HG03196 (cell line): ENCODE results near the gene HYAL1.
A peak's percentile ranks its signal among the peaks of the same experiment; 100 is the strongest.
"Not testable (repeated sequence)": the region's sequence is repeated elsewhere in the genome, so short reads cannot be mapped to it uniquely, and the experiment has no call there.

Source experiments
- ATAC-seq: cut with Tn5 transposase; IDR thresholded peaks from one replicate; pipeline ENCODE4 v1.9.1; 2021; ENCODE audit not compliant: unreplicated experiment

Gene HYAL1

GRCh38 chr3:50319181-50319893 is 16.0 kb upstream of the HYAL1 start:
- ATAC-seq, result no peak

- ATAC-seq, result no peak
Observed at GRCh38 chr3:50318615-50319014, 15.2 kb upstream of the HYAL1 start.

- no peak for ATAC-seq
Observed at GRCh38 chr3:50318163-50318562, 14.8 kb upstream of the HYAL1 start.

- ATAC-seq, result no peak
Observed at GRCh38 chr3:50317300-50317699, 13.9 kb upstream of the HYAL1 start.

- ATAC-seq, result no peak
Observed at GRCh38 chr3:50316657-50317242, 13.4 kb upstream of the HYAL1 start.

GRCh38 chr3:50314816-50315215 is 11.4 kb upstream of the HYAL1 start:
- ATAC-seq, result no peak

GRCh38 chr3:50314342-50314741 is 11.0 kb upstream of the HYAL1 start:
- no peak for ATAC-seq

GRCh38 chr3:50312041-50312440 is 8.7 kb upstream of the HYAL1 start:
- not testable (repeated sequence) for ATAC-seq

GRCh38 chr3:50304601-50305000 is 1.2 kb upstream of the HYAL1 start:
- no peak for ATAC-seq

- ATAC-seq, result no peak
Observed at GRCh38 chr3:50302095-50303012, 1.0 kb downstream of the HYAL1 start.

- no peak for ATAC-seq
Observed at GRCh38 chr3:50300681-50301254, 2.6 kb downstream of the HYAL1 start.

- no peak for ATAC-seq
Observed at GRCh38 chr3:50299929-50300680, 3.3 kb downstream of the HYAL1 start.

GRCh38 chr3:50299638-50299928 is 3.8 kb downstream of the HYAL1 start:
- ATAC-seq, result no peak

GRCh38 chr3:50298836-50299637 is 4.3 kb downstream of the HYAL1 start, which contains the start of the genes HYAL3 and NAA80:
HYAL3 (minus strand) TSS chr3:50299405; CDS start chr3:50295602, 3,803 bp downstream.
NAA80 (minus strand) TSS chr3:50299405; CDS start chr3:50297463, 1,942 bp downstream.
- ATAC-seq, result peak; percentile 76

GRCh38 chr3:50297896-50298725 is 5.3 kb downstream of the HYAL1 start:
- no peak for ATAC-seq

- no peak for ATAC-seq
Observed at GRCh38 chr3:50297384-50297775, 6.0 kb downstream of the HYAL1 start.

- no peak for ATAC-seq
Observed at GRCh38 chr3:50296721-50297383, 6.5 kb downstream of the HYAL1 start.
